ENCODE data around the gene EDEM2. TPM values are rescaled to one million over a fixed set of nuclear protein-coding genes. Genes with fewer than 3 reads are reported as not detected.

EDEM2 gene
- total and polyA plus RNA-seq, 2 donors (not counting 1 experiment from before 2014, with no cell fraction given), result 28.1 to 30.4 TPM

- H3K36me3 ChIP-seq (replicated peaks in 1 of 2; ENCODE audit: control extremely low read depth in 1 of 2, control insufficient read depth in 1 of 2, extremely low read depth in 1 of 2, insufficient read depth in 2 of 2, low read length in 1 of 2), result peaks cover 0 to 3% of the 10 kb centered on the region in 2 experiments
- peak overlapping the region; percentile 77 to 98 (median 86) for H3K4me3 ChIP-seq (ENCODE audit: control extremely low read depth in 1 of 5, extremely low read depth in 1 of 5, insufficient read depth in 1 of 5, low read depth in 2 of 5, low read length in 4 of 5)
- ChIA-PET CTCF (interaction anchor here (0.9 to 5.4 kb wide), 4 partner anchors 33 to 219 kb away, joined by 3 to 95 read pairs (median 4); partner anchors contain the start of gene GGT7), POLR2A (interaction anchor here (0.6 to 2.0 kb wide), 2 partner anchors 185 to 193 kb away, joined by 3 to 4 read pairs; partner anchors contain the start of gene EIF6)
- no peaks in the 10 kb centered on the region for H3K27me3 Mint-ChIP-seq
- peak overlapping the region; percentile 95 for H3K27ac Mint-ChIP-seq
- no peaks in the 10 kb centered on the region for H3K9me3 ChIP-seq (ENCODE audit: control extremely low read depth in 1 of 3, control insufficient read depth in 2 of 3, insufficient read depth in 1 of 3, low read length in 2 of 3)
- H3K4me3 Mint-ChIP-seq, result peak overlapping the region; percentile 97
- intact Hi-C loops (cut with micrococcal nuclease), result loop anchor here (1.0 kb wide), 6 partner anchors 55 to 267 kb away; partner anchors contain the start of genes ACSS2, EDEM2, EIF6 and NCOA6
- no peaks in the 10 kb centered on the region for H3K27me3 ChIP-seq (replicated peaks in 1 of 4; ENCODE audit: control extremely low read depth in 1 of 4, control insufficient read depth in 3 of 4, insufficient read depth in 4 of 4, low read length in 3 of 4)
- no peak for DNase-seq
- peak overlapping the region; percentile 96 for H2AFZ ChIP-seq (ENCODE audit: insufficient read depth, low read depth, low read length, poor library complexity, severe bottlenecking)
- TF ChIP-seq EZH2 (IDR thresholded peaks at IDR 0.05; ENCODE audit: borderline replicate concordance, insufficient read depth, low read depth, low read length, poor library complexity, severe bottlenecking), result no peak
- TF ChIP-seq CTCF (IDR thresholded peaks at IDR 0.05), result no peak
- H3K79me2 ChIP-seq (ENCODE audit: control insufficient read depth, insufficient read depth, low read length), result peaks cover 68% of the 10 kb centered on the region
- peaks cover 13% of the 10 kb centered on the region for H4K20me1 ChIP-seq (ENCODE audit: control insufficient read depth, insufficient read depth, low read length, poor library complexity, severe bottlenecking)
- H3K4me1 ChIP-seq (ENCODE audit: control insufficient read depth in 2 of 2, insufficient read depth in 2 of 2, low read length in 2 of 2), result peaks cover 16 to 22% of the 10 kb centered on the region in 2 donors
- peak overlapping the region; percentile 34 to 89 for H3K27ac ChIP-seq (ENCODE audit: low read length in 2 of 2)
- peaks cover 52% of the 10 kb centered on the region for H3K4me1 Mint-ChIP-seq
- peak; percentile 6 for ATAC-seq (ENCODE audit: low read depth)
- peak overlapping the region; percentile 96 for H3K9ac ChIP-seq (ENCODE audit: low read length)
- H3K9me3 Mint-ChIP-seq (ENCODE audit: insufficient read depth), result no peaks in the 10 kb centered on the region
- WGBS (ENCODE audit: insufficient coverage), result under 1% methylated on average over 25 of the region's 28 CpGs
- H3K4me2 ChIP-seq (replicated peaks; ENCODE audit: low read depth, low read length, poor library complexity, severe bottlenecking), result peak overlapping the region; percentile 84
Measured at GRCh38 chr20:35091816-35092523, 55.2 kb downstream of the EDEM2 start.
